Fibroblast of skin of left quadriceps (primary cell): ENCODE measurements around the gene IDUA.

Source experiments
- DNase-seq, 2 experiments: peaks; one replicate each; pipeline ENCODE4 v3.0.0-alpha.2; 2013; ENCODE audit warnings: low read depth in 2 of 2

The IDUA gene

GRCh38 chr4:956531-957230, 30.2 kb upstream of the IDUA start:
- DNase-seq: no peak

- DNase-seq: no peak
Observed at GRCh38 chr4:957231-957580, 29.6 kb upstream of the IDUA start.

- DNase-seq: no peak
Observed at GRCh38 chr4:957581-958313, 29.1 kb upstream of the IDUA start.

- no peak for DNase-seq
Observed at GRCh38 chr4:958314-958665, 28.6 kb upstream of the IDUA start.

- no peak for DNase-seq
Observed at GRCh38 chr4:958696-959337, 28.0 kb upstream of the IDUA start.

GRCh38 chr4:959338-960139, 27.3 kb upstream of the IDUA start:
- DNase-seq: no peak

GRCh38 chr4:960140-960635, 26.7 kb upstream of the IDUA start:
- no peak for DNase-seq

- no peak for DNase-seq
Observed at GRCh38 chr4:960636-961350, 26.1 kb upstream of the IDUA start.

GRCh38 chr4:961351-962230, 25.3 kb upstream of the IDUA start:
- DNase-seq: no peak

- DNase-seq: no peak
Observed at GRCh38 chr4:962231-963208, 24.3 kb upstream of the IDUA start.

GRCh38 chr4:963276-964225, 23.3 kb upstream of the IDUA start:
- DNase-seq: no peak

- no peak for DNase-seq
Observed at GRCh38 chr4:964346-965025, 22.4 kb upstream of the IDUA start.

- no peak for DNase-seq
Observed at GRCh38 chr4:965048-965765, 21.6 kb upstream of the IDUA start.

- DNase-seq: no peak
Observed at GRCh38 chr4:965766-966134, 21.1 kb upstream of the IDUA start.

GRCh38 chr4:966266-967112, 20.4 kb upstream of the IDUA start:
- no peak for DNase-seq
